GM10266 (cell line): ENCODE data around the gene RAB28.
"Not testable (repeated sequence)": the region's sequence is repeated elsewhere in the genome, so short reads cannot be mapped to it uniquely, and the experiment has no call there.

Experiments used
- DNase-seq: peaks from one replicate; pipeline ENCODE4 v3.0.0; 2012; ENCODE audit errors: extremely low spot score
- CTCF ChIP-seq: IDR thresholded peaks from 2 replicates; pipeline ENCODE4 v1.5.1; 2012; ENCODE audit warnings: mild to moderate bottlenecking, low read depth; ENCODE audit not compliant: control insufficient read depth, insufficient read depth; ENCODE audit errors: missing control alignments

Gene RAB28

GRCh38 chr4:13403833-13404232 is 80.3 kb downstream of the RAB28 start:
- DNase-seq, result no peak
- no peak for TF ChIP-seq CTCF

GRCh38 chr4:13403326-13403725 is 80.8 kb downstream of the RAB28 start:
- TF ChIP-seq CTCF, result no peak
- DNase-seq, result no peak

- no peak for DNase-seq
Observed at GRCh38 chr4:13399257-13399656, 84.9 kb downstream of the RAB28 start.

GRCh38 chr4:13396161-13396560 is 88.0 kb downstream of the RAB28 start:
- no peak for DNase-seq
- TF ChIP-seq CTCF, result no peak

More at GRCh38 chr4:13399257-13399656, 84.9 kb downstream of the RAB28 start:
- TF ChIP-seq CTCF, result no peak

DNA sequence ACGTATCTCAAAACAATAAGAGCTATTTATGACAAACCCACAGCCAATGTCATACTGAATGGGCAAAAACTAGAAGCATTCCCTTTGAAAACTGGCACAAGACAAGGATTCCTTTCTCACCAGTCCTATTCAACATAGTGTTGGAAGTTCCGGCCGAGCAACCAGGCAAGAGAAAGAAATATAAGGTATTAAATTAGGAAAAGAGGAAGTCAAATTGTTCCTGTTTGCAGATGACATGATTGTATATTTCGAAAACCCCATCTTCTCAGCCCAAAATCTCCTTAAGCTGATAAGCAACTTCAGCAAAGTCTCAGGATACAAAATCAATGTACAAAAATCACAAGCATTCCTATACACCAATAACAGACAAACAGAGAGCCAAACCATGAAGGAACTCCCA is 94.2 kb downstream of the RAB28 start:
- not testable (repeated sequence) for DNase-seq

- no peak for TF ChIP-seq CTCF
- DNase-seq, result no peak
Observed at GRCh38 chr4:13386405-13387107, 97.6 kb downstream of the RAB28 start.

DNA sequence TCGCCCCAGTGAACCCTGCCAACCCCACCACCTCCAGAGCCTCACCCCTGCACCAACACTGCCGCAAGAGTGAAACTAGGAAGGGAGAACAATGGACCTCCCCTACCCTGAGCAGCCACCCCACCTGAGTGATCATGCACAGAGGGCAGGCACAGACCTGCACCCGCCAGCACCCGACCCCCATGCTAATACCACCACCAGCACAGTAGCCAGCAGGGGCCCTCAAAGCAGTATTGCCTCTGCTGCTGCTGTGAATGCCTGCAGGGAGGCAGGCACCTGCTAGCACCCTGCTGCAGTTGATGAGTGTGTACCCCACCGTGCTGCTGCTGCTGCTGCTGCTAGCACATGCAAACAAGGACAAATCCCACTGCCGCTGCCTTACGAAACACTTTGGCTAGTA is 100.1 kb downstream of the RAB28 start:
- TF ChIP-seq CTCF, result no peak
- no peak for DNase-seq
